Measurements from ENCODE around the gene PCK1. TPM values are rescaled to one million over a fixed set of nuclear protein-coding genes. Genes with fewer than 3 reads are reported as not detected.

PCK1 gene
- total and polyA plus RNA-seq, 5 experiments from 2014 or later = not detected

- Mint-ChIP-seq H3K4me1 (peaks cover 12 to 32% (median 22%) of the 10 kb centered on the region in 4 donors), H3K36me3 (peaks cover 0 to 46% (median 25%) of the 10 kb centered on the region in 3 donors), H3K27ac (peak overlapping the region in 2 of 10 donors; percentile 35 to 46), H3K9me3 (peaks cover 0 to 3% (median 0%) of the 10 kb centered on the region in 9 donors), H3K4me3 (no peak overlapping the region), H3K27me3 (no peaks in the 10 kb centered on the region)
- ATAC-seq (no peak), DNase-seq (peak in 1 of 10 donors; percentile 4)
- POLR2A ChIA-PET = interaction anchor here (9.3 kb wide), 1 partner anchor 16 kb away, joined by 239 read pairs; no protein-coding TSS in a partner anchor
Measured at GRCh38 chr20:57613481-57613921, 52.6 kb downstream of the PCK1 start.

DNA sequence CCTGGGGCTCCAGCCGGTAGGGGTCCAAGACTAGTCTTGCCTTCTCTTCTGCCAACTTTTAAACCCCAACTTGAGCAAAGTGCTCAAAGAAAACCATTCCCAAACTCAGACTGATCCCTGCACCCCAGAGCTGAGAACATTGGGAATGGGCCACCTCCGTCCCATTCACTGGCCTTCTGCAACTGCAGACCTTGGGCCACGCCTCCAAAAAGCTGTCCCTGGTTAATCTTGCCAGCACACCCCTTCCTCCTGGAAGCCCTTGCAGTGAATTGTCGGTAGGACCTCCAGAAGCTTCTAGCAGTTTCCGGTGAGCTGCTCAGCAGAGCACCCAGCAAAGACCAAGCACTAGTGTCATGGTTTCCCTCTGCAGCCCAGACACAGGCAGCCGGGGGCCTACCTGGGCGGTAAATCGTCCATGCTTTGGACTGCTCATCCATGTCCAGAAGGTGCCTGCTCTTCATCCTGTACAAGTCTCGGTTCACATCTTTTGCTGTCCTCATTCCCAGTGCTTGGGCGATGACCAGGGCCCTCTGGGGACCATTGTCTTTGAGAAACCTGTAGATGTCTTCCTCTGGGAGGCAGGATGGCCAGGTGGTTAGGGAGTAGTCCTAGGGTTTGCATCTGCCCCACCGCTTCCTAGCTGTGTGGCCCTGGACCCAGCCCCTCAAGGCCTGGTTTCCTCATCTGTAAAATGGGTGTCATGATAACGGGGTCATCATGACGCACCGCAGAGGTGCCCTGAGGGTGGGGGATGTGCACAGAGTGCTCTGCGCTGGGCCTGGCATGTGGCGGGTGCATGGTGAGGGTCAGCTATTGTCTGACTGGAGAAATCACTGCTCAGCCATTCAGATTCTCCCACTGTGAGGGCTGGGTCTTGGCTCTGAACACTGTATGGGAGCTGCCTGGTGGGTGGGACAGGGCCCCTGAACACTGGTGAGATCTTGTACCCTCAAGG is 53.9 kb downstream of the PCK1 start:
- POLR2A ChIA-PET = interaction anchor here (0.6 to 9.3 kb wide), 4 partner anchors 9 to 47 kb away, joined by 3 to 239 read pairs (median 4); no protein-coding TSS in a partner anchor

DNA sequence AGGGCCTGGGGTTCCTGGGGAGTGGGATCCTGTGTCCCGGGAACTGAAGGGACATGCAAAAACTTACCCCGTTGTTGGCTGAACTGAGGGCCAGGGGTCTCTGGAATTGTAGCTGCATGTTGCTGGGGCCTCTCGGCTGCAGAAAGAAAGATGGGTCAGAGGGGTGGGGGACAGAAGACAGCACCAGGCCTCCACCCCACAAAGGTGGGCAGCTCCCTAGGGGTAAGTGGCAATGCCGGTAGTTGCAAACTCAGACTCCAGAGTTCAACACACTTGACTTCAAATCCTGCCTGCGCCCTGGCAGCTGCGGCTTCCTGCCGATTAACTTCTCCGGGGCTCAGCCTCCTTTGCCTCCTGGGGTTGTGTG is 54.5 kb downstream of the PCK1 start:
- H3K27me3 Mint-ChIP-seq = no peaks in the 10 kb centered on the region
- DNase-seq (peak in 1 of 10 donors; percentile 5), ATAC-seq (no peak)
- peaks cover 20 to 48% (median 39%) of the 10 kb centered on the region in 4 donors for H3K4me1 Mint-ChIP-seq
- peaks cover 0 to 30% (median 21%) of the 10 kb centered on the region in 3 donors for H3K36me3 Mint-ChIP-seq
- H3K9me3 Mint-ChIP-seq = peaks cover 0 to 3% (median 0%) of the 10 kb centered on the region in 9 donors
- no peak overlapping the region for H3K4me3 Mint-ChIP-seq
- POLR2A ChIA-PET = interaction anchor here (0.6 to 9.3 kb wide), 5 partner anchors 9 to 581 kb away, joined by 3 to 239 read pairs (median 3); no protein-coding TSS in a partner anchor
- peak overlapping the region in 4 of 10 donors; percentile 10 to 97 (median 68) for H3K27ac Mint-ChIP-seq

More for the DNA sequence above, 53.9 kb downstream of the PCK1 start:
- peaks cover 18 to 42% (median 34%) of the 10 kb centered on the region in 4 donors for H3K4me1 Mint-ChIP-seq
- peak overlapping the region in 1 of 10 donors; percentile 14 for H3K4me3 Mint-ChIP-seq
- peak overlapping the region in 6 of 10 donors; percentile 10 to 86 (median 68) for H3K27ac Mint-ChIP-seq
- H3K9me3 Mint-ChIP-seq = peaks cover 0 to 3% (median 0%) of the 10 kb centered on the region in 9 donors
- H3K27me3 Mint-ChIP-seq = no peaks in the 10 kb centered on the region
- ATAC-seq (no peak), DNase-seq (peak in 1 of 10 donors; percentile 12)
- H3K36me3 Mint-ChIP-seq = peaks cover 0 to 35% (median 24%) of the 10 kb centered on the region in 3 donors

DNA sequence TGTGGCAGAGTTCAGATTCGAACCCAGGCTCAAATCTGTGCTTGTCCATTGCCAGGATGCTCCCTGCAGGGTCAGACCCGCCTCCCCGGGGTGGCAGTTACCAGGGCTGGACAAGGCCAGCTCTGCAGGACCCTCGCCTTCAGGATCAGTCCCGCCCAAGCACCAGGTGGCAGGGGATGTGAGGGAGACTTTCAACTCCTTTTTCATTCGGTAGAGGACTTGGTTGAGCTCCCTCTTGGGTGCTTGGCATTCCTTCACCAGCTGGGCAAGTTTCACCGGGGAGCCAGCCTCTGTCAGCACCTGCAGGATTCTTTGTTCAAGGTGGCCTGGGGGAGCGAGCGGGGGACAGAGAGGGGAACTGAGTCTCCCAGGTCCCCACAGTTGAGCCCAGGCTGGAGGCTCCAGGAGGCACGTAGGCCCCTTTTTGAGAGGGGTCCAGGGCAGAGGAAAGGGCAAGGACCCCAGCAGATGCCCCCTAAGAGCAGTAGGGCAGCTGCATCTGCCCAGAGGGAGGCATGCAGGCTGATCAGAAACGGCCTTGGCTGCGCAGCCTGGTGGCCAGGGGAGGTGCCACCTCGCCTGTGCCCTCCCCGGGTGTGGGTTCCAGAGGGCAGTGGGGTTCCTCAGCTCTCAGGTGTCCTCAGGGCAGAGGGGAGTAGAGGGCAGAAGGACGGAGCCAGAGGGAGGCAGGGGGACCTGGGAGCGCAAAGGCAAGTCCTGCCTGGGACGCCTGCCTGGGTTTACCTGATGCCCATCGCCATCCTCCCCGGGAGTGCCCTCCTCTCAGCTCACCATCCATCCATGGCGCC is 55.4 kb downstream of the PCK1 start:
- POLR2A ChIA-PET = interaction anchor here (0.6 to 9.3 kb wide), 3 partner anchors 10 to 580 kb away, joined by 3 to 239 read pairs (median 6); no protein-coding TSS in a partner anchor
- Mint-ChIP-seq H3K9me3 (no peaks in the 10 kb centered on the region), H3K27ac (peak overlapping the region in 8 of 10 donors; percentile 22 to 99 (median 66)), H3K36me3 (peaks cover 0 to 27% (median 19%) of the 10 kb centered on the region in 3 donors), H3K27me3 (no peaks in the 10 kb centered on the region), H3K4me3 (peak overlapping the region in 3 of 10 donors; percentile 13 to 89 (median 26)), H3K4me1 (peaks cover 24 to 57% (median 48%) of the 10 kb centered on the region in 4 donors)
- ATAC-seq (no peak), DNase-seq (peak in 1 of 10 donors; percentile 14)

DNA sequence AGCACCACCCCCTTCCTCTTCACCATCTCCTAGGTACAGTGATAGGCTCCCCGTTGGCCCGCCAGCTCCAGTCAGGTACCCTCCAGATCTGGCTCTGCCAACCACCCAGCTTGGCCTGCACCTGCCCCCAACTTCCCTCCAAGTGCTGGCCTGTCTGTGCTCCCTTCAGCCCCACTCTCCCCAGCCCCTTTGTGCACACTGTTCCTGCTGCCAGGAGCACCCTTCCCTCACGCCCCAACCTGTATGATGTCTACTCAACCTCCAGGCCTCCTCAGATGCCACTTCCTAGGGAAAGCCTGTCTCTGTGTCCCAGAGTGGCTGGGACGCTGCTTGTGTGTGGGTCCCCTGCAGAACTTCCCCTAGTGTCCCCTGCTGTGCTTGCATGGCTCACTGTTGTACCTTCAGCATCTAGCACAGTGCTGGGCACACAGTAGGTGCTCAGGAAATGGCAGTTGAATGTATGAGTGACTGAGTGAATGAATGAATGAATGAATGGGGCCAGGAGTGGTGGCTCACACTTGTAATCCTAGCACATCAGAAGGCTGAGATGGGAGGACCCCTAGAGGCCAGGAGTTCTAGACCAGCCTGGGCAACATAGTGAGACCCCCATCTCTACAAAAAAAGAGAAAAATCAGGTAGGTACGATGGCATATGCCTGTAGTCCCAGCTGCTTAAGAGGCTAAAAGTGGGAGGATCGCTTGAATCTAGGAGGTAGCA is 56.3 kb downstream of the PCK1 start:
- H3K4me1 Mint-ChIP-seq = peaks cover 25 to 66% (median 57%) of the 10 kb centered on the region in 4 donors
- H3K27me3 Mint-ChIP-seq = no peaks in the 10 kb centered on the region
- ATAC-seq (no peak), DNase-seq (peak in 1 of 10 donors; percentile 11)
- peak overlapping the region; percentile 76 to 99 (median 96) for H3K27ac Mint-ChIP-seq
- peak overlapping the region in 9 of 10 donors; percentile 32 to 89 (median 66) for H3K4me3 Mint-ChIP-seq
- POLR2A ChIA-PET = interaction anchor here (1.1 to 9.3 kb wide), 5 partner anchors 11 to 225 kb away, joined by 3 to 239 read pairs (median 6); partner anchors contain the start of gene PMEPA1
- peaks cover 0 to 26% (median 18%) of the 10 kb centered on the region in 3 donors for H3K36me3 Mint-ChIP-seq
- no peaks in the 10 kb centered on the region for H3K9me3 Mint-ChIP-seq

Other genes starting within 250 kb of the PCK1 start
- not detected for gene SPO11, start 231.3 kb upstream of the PCK1 start, total RNA-seq
- not detected for gene SPO11, start 231.3 kb upstream of the PCK1 start, polyA plus RNA-seq
- gene RAE1, start 209.9 kb upstream of the PCK1 start, total RNA-seq = 10 to 100 TPM; 30.9 to 34.0 TPM
- 10 to 100 TPM; 35.5 to 54.4 (median 37.0) TPM for gene RAE1, start 209.9 kb upstream of the PCK1 start, polyA plus RNA-seq
- gene RBM38, start 169.7 kb upstream of the PCK1 start, total RNA-seq = 100 to 1,000 TPM; 117 to 121 TPM
- 100 to 1,000 TPM in 1 of 3 donors, 10 to 100 TPM in 2; 48.9 to 153 (median 69.0) TPM for gene RBM38, start 169.7 kb upstream of the PCK1 start, polyA plus RNA-seq
- gene CTCFL, start 36.0 kb upstream of the PCK1 start, total RNA-seq = not detected
- gene CTCFL, start 36.0 kb upstream of the PCK1 start, polyA plus RNA-seq = not detected
- gene ZBP1, start 59.3 kb downstream of the PCK1 start, total RNA-seq = 10 to 100 TPM; 10.2 to 10.5 TPM
- 10 to 100 TPM in 1 of 3 donors, 1 to 10 TPM in 2; 6.2 to 10.9 (median 6.4) TPM for gene ZBP1, start 59.3 kb downstream of the PCK1 start, polyA plus RNA-seq
- gene PMEPA1, start 148.9 kb downstream of the PCK1 start, total RNA-seq = 10 to 100 TPM; 12.2 to 14.3 TPM
- 1 to 10 TPM; 1.6 to 5.0 (median 3.5) TPM for gene PMEPA1, start 148.9 kb downstream of the PCK1 start, polyA plus RNA-seq